Neural cell (in vitro differentiated cells): ENCODE results near the gene HCFC1. TPM values are rescaled to one million over a fixed set of nuclear protein-coding genes. Genes with fewer than 3 reads are reported as not detected.

Experiments used
- H2AFZ ChIP-seq: fragments of 200-600, 300-800 bp; sonication (generic), shearing (Covaris generic); 2 replicates; pipeline ENCODE4 v1.6.0; 2014; ENCODE audit warnings: low read depth, mild to moderate bottlenecking, antibody characterized with exemption, low read length, moderate library complexity
- H3F3A ChIP-seq: fragments of 200-600 bp; shearing (Covaris generic); 2 replicates; pipeline ENCODE4 v1.6.1; 2016; ENCODE audit warnings: mild to moderate bottlenecking, moderate library complexity, mixed read lengths, antibody characterized with exemption, low read length; ENCODE audit not compliant: insufficient read depth, poor library complexity, severe bottlenecking
- H3K27ac ChIP-seq: fragments of 200-600, 300-800 bp; sonication (generic), shearing (Covaris generic); 2 replicates; pipeline ENCODE4 v1.5.1; 2014; ENCODE audit warnings: mild to moderate bottlenecking, low read length, moderate library complexity
- H3K27me3 ChIP-seq: fragments of 300-800, 200-600 bp; sonication (generic), shearing (Covaris generic); 2 replicates; pipeline ENCODE4 v1.6.0; 2014; ENCODE audit warnings: mild to moderate bottlenecking, low read depth, low read length, moderate library complexity; ENCODE audit not compliant: insufficient read depth
- H3K36me3 ChIP-seq: fragments of 300-800, 200-600 bp; sonication (generic), shearing (Covaris generic); 2 replicates; pipeline ENCODE4 v1.5.1; 2014; ENCODE audit warnings: mild to moderate bottlenecking, antibody characterized with exemption, low read length, moderate library complexity; ENCODE audit not compliant: insufficient read depth
- H3K4me2 ChIP-seq: fragments of 300-800, 200-600 bp; sonication (generic), shearing (Covaris generic); 2 replicates; pipeline ENCODE4 v1.6.0; 2014; ENCODE audit warnings: mild to moderate bottlenecking, low read length
- H3K4me3 ChIP-seq: fragments of 300-800, 200-600 bp; sonication (generic), shearing (Covaris generic); 2 replicates; pipeline ENCODE4 v1.5.1; 2014; ENCODE audit warnings: mild to moderate bottlenecking, low read length, moderate library complexity
- H3K79me2 ChIP-seq: fragments of 200-600 bp; shearing (Covaris generic); replicated peaks from 2 replicates; pipeline ENCODE4 v1.6.0; 2014; ENCODE audit warnings: mild to moderate bottlenecking, low read length, moderate library complexity; ENCODE audit not compliant: insufficient read depth
- H3K9ac ChIP-seq: fragments of 300-800, 200-600 bp; sonication (generic), shearing (Covaris generic); 2 replicates; pipeline ENCODE4 v1.6.1; 2016; ENCODE audit warnings: mild to moderate bottlenecking, low read length, mixed read lengths
- H3K9me2 ChIP-seq: fragments of 200-600 bp; shearing (Covaris generic); 2 replicates; pipeline ENCODE4 v1.6.1; 2016; ENCODE audit warnings: mild to moderate bottlenecking, low read length, mixed read lengths; ENCODE audit not compliant: insufficient read depth
- H3K9me3 ChIP-seq: fragments of 200-600, 300-800 bp; sonication (generic), shearing (Covaris generic); 2 replicates; pipeline ENCODE4 v1.6.1; 2016; ENCODE audit warnings: mild to moderate bottlenecking, mixed run types, low read length, moderate library complexity, mixed read lengths
- H4K20me1 ChIP-seq: fragments of 200-600 bp; shearing (Covaris generic); 2 replicates; pipeline ENCODE4 v1.6.1; 2016; ENCODE audit warnings: mild to moderate bottlenecking, mixed run types; ENCODE audit not compliant: insufficient read depth
- CTCF ChIP-seq: fragments of 450-650 bp; IDR thresholded peaks from 2 replicates; pipeline ENCODE4 v1.5.1; 2014; ENCODE audit warnings: antibody characterized with exemption, mild to moderate bottlenecking, moderate library complexity; ENCODE audit not compliant: poor library complexity, severe bottlenecking
- EP300 ChIP-seq: fragments of 450-650 bp; conservative IDR thresholded peaks from 2 replicates; pipeline ENCODE4 v1.6.1; 2014; ENCODE audit warnings: antibody characterized with exemption, mild to moderate bottlenecking, moderate library complexity; ENCODE audit not compliant: poor library complexity, severe bottlenecking
- EZH2 ChIP-seq: fragments of 200-600, 300-800 bp; shearing (Covaris generic), sonication (generic); IDR thresholded peaks from 2 replicates; pipeline ENCODE4 v1.6.1; 2014; ENCODE audit warnings: antibody characterized with exemption, low read length, borderline replicate concordance, mild to moderate bottlenecking; ENCODE audit not compliant: insufficient read depth, poor library complexity, severe bottlenecking
- MXI1 ChIP-seq: fragments of 450-650 bp; conservative IDR thresholded peaks from 2 replicates; pipeline ENCODE4 v1.6.1; 2014; ENCODE audit warnings: antibody characterized with exemption, mild to moderate bottlenecking; ENCODE audit not compliant: poor library complexity, severe bottlenecking
- POLR2AphosphoS5 ChIP-seq: IDR thresholded peaks from 2 replicates; pipeline ENCODE4 v1.6.1; 2012
- RAD21 ChIP-seq: fragments of 450-650 bp; conservative IDR thresholded peaks from 2 replicates; pipeline ENCODE4 v1.6.1; 2014; ENCODE audit warnings: antibody characterized with exemption, mild to moderate bottlenecking, moderate library complexity
- REST ChIP-seq: IDR thresholded peaks from 2 replicates; pipeline ENCODE4 v1.6.1; 2012; ENCODE audit warnings: borderline replicate concordance
- SMC3 ChIP-seq: fragments of 450-650 bp; conservative IDR thresholded peaks from 2 replicates; pipeline ENCODE4 v1.6.1; 2014; ENCODE audit warnings: antibody characterized with exemption, mild to moderate bottlenecking, moderate library complexity; ENCODE audit not compliant: poor library complexity
- TAF1 ChIP-seq: IDR thresholded peaks from 2 replicates; pipeline ENCODE4 v1.6.1; 2012; ENCODE audit warnings: low read depth
- polyA plus RNA-seq: library from polyadenylated mRNA; depleted of rRNA; stranded (reverse); fragments of >200 nt; gene quantifications from 2 replicates; pipeline ENCODE4 v1.2.3, GENCODE V29; 2014

The HCFC1 gene
- polyA plus RNA-seq, 1 donor from 2014 or later: 7.3 TPM

- Histone ChIP-seq H3K36me3 (no peaks in the 10 kb centered on the region), H3F3A (no peaks in the 10 kb centered on the region), H3K9me3 (no peaks in the 10 kb centered on the region), H3K27ac (no peak overlapping the region), H3K79me2 (peaks cover 33% of the 10 kb centered on the region), H4K20me1 (no peaks in the 10 kb centered on the region), H3K9me2 (no peaks in the 10 kb centered on the region), H3K4me2 (no peak overlapping the region), H2AFZ (no peak overlapping the region), H3K27me3 (no peaks in the 10 kb centered on the region), H3K4me3 (no peak overlapping the region), H3K9ac (no peak overlapping the region)
- TF ChIP-seq TAF1: no peak
- no peak for TF ChIP-seq CTCF
- no peak for TF ChIP-seq MXI1
- no peak for TF ChIP-seq REST
- no peak for TF ChIP-seq RAD21
- no peak for TF ChIP-seq POLR2AphosphoS5
- no peak for TF ChIP-seq EP300
- TF ChIP-seq EZH2: no peak
Observed at GRCh38 chrX:153966283-153966688, 5.3 kb downstream of the HCFC1 start.

- Histone ChIP-seq H2AFZ (no peak overlapping the region), H3K9me2 (no peaks in the 10 kb centered on the region), H3K27me3 (no peaks in the 10 kb centered on the region), H3K9ac (no peak overlapping the region), H3K4me2 (no peak overlapping the region), H3K36me3 (no peaks in the 10 kb centered on the region), H4K20me1 (no peaks in the 10 kb centered on the region), H3K9me3 (no peaks in the 10 kb centered on the region), H3F3A (no peaks in the 10 kb centered on the region), H3K79me2 (peaks cover 33% of the 10 kb centered on the region), H3K4me3 (no peak overlapping the region), H3K27ac (no peak overlapping the region)
- TF ChIP-seq EP300 (no peak), CTCF (no peak), POLR2AphosphoS5 (no peak), TAF1 (no peak), MXI1 (no peak), EZH2 (no peak), SMC3 (no peak), REST (no peak), RAD21 (no peak)
Observed at GRCh38 chrX:153965406-153965805, 6.2 kb downstream of the HCFC1 start.
